HG03571 (cell line): ENCODE measurements around the gene ABCB11.
"Not testable (repeated sequence)": the region's sequence is repeated elsewhere in the genome, so short reads cannot be mapped to it uniquely, and the experiment has no call there.

Experiments used
- ATAC-seq: cut with Tn5 transposase; IDR thresholded peaks from one replicate; pipeline ENCODE4 v1.9.1; 2021; ENCODE audit not compliant: unreplicated experiment

Gene ABCB11

DNA sequence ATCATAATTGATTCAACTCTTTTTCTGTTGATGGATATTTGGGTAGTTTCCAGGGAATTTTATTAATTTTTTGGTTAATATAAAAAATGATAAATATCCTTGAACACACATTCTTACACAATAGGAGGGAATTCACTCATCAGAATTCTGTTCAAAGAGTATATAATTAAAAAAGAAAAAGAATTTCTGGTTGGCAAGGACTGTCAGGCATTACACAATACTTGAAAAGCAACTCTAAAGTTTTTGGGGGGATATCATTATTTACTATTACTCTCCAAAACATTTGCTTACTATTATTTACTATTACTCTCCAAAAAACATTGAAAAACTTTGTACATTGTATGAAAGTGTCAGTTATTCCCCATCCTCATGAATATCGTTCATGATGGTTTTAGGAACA is 92.1 kb downstream of the ABCB11 start:
- ATAC-seq: no peak

DNA sequence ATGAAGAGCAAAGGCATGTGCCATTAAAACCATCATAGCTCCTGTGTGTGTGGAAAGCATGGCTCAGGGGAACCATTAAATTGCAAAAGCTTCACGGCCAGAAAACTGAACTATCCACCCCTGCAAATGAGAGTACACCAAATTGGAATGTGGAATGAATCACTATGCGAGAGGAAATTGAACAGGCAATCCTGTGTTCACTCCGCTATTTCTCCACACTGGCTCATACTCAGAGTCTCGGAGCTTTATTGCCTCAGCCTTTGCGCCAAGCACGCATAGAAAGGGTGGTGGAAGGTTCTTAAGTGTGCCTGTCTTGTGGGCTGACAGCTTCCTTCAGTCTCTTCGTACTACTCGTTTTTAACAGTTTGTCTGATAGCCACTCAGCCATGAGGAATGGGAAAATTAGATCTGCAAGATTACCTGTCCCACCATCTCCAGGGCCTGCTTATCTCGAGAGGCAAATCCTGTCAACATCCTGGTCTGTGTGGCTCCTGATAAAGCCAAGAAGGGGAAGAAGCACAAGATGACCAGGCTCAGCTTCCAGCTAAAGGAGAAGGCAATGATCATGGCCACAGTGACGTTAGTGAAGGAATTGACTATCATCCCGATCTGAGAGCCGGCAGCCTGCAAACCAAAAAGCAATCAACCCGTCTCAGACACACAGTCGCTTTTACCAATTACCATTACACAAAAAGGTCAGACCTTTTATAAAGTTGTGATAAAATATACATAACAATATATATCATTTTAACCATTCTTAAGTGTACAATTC is 95.1 kb downstream of the ABCB11 start:
- ATAC-seq: no peak

DNA sequence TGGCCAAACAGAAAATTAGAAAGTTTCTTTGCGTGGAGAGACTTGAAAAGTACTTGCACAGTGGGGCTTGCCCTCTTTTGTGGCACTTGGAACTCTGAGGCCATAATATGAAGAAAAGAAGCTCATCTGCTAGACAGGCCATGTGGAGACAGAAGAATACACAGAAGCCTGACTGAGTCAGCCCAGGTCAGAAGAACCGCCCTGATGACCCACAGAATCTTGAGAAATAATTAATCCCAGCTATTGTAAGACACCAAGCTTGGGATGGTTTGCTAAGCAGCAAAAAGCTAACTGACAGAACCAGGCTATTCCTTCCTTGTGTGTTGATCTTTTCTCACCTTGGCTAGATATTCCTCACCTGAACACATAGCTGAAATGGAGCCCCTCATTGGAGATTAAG is 96.3 kb downstream of the ABCB11 start:
- ATAC-seq: no peak

DNA sequence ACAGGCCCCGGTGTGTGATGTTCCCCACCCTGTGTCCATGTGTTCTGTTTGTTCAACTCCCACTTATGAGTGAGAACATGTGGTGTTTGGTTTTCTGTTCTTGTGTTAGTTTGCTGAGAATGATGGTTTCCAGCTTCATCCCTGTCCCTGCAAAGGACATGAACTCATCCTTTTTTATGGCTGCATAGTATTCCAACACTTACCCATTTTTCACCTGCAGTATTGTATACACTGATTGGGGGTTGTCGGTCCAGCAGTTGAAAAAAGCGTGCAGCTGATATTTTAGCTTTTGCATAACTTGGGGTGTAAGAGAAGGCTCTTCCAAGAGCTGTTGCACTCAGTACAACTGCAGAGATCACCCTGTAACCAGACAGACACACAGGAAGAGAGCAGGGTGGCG is 99.0 kb downstream of the ABCB11 start:
- not testable (repeated sequence) for ATAC-seq

DNA sequence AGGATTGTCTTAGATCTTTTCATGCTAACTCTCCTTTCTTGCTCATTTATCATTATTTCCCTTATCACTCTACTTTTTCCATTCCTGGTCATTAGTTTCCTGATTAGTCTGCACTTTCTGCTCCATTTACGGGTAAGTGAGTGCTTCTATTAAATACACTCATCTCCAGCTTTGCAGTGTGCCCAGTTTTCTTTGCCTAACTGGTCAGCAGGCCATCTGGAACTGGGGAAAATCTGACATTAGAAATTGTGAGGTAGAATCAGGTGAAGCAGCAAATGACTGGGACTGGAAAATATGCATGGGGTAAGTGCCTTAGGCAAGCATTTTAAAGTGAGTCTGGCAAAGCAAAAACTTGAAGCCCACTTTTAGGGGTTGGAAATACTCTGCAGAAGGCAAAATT is 100.9 kb downstream of the ABCB11 start:
- no peak for ATAC-seq

DNA sequence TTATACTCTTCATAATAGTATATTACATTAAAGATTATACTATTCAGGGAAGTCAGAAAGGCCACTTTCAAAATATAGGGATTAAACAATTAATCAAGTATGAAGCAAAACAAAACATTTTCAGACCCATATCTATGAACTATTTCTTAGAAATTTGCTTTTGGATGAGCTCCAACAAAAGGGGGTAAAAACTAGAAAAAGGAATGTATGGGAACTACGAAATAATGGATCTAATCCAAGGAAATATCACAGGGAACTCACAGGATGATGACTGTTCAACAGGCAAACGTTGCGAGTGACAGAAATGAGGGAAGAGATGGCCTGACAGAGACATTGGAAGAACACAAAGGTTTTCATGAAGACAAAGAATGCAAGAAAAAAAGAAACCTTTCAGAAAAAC is 102.1 kb downstream of the ABCB11 start:
- no peak for ATAC-seq

DNA sequence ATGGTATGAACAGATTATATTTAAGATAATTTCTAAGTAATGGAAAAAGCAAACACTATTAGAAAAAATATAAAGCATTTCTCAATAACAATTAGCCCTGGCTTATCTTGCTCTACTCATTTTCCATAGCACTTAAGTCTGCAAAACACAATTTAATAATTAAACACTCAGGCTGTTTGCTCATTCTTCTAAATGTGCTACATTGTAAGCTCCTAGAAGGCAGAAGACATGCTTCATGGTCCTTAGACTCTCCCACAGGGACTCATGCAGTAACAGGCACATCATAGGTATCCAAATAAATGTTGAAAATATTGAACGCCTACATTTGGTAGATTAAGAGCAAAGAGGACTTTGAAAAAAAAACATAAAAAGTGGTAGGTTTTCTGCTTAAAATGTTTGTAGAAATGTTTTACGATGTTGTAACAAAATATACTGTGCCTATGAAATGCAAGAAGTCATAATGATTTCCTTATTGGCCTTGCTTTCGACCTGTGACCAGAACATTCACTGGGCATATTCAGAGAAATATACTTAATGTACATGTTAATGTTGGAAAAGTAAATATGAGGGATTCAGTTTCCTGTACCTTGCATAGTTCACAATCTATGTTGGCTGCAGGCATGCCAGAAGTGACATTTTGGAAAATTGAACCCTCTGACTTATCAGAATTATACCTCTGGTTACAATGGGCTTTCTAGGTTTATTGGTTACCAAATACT is 102.9 kb downstream of the ABCB11 start:
- no peak for ATAC-seq

DNA sequence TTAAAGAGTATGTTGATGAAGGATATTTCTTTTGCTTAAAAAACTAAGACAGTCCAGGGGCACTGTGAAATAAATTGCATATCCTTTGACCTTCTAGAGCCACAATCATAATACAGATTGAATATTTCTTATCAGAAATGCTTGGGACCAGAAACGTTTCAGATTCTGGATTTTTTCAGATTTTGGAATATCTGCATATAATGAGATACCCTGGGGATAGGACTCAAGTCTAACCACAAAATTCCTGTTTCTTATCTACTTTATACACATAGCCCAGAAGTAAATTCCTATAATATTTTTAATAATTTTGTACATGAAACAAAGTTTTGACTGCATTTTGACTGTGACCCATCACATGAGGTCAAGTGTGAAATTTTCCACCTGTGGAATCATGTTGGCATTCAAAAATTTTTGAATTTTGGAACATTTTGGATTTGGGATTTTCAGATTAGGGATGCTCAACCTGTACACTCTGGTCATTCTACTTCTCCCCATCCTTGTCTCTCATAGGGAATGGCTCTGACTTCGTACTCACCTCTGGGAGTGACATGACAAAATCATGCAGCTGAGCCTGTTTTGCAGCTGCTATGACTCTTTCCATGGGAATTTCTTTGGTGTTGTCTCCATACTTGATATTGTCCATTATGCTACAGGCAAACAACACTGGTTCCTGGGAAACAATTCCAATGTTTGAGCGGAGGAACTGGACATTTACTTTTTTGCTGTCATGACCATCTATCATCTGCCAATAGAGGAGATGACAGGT is 104.3 kb downstream of the ABCB11 start:
- ATAC-seq: no peak

DNA sequence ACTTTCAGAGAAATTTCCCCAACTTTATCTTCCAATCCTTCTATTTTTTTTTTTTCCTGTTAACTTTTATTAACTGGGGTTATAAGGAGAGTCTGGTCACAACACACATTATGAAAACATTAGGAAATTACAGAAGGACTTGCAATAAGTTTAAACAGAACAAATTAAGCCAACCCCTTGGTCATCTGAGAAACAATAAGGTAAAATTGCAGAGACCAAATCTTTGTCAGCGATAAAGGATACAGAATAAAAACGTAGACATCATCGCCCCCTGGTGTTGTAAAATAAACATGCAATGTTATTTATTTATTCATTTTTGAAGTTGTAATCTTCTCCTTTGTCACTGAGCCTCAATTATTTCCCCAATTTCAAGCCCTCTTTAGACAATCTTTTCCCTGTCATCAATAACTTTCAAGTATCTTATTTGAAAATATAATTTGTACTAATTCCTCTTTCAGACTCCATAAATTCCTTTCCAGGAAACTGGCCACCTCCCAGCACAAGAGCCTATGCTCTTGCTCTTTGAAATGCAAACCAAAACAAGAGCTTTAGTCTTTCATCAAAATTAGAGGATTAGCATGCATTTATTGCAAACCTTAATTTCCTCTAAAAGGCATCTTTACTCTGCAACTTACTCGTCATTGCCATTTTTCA is 110.5 kb downstream of the ABCB11 start:
- ATAC-seq: no peak

DNA sequence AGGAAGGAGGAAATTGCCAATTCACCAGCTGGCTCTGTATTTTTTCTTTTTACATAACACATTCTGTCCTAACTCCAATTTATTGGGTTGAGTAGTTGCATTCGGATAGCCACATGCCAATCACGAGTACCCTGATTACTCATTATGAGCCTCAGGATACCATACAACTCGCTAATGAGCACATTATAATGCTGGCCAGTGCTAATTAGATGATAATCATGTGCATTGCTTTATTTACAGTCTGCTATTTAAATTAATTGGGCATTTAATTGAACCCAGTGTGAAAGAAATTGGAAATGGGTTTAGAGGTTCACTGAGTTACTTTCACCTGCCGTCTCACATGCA is 114.8 kb downstream of the ABCB11 start:
- no peak for ATAC-seq

DNA sequence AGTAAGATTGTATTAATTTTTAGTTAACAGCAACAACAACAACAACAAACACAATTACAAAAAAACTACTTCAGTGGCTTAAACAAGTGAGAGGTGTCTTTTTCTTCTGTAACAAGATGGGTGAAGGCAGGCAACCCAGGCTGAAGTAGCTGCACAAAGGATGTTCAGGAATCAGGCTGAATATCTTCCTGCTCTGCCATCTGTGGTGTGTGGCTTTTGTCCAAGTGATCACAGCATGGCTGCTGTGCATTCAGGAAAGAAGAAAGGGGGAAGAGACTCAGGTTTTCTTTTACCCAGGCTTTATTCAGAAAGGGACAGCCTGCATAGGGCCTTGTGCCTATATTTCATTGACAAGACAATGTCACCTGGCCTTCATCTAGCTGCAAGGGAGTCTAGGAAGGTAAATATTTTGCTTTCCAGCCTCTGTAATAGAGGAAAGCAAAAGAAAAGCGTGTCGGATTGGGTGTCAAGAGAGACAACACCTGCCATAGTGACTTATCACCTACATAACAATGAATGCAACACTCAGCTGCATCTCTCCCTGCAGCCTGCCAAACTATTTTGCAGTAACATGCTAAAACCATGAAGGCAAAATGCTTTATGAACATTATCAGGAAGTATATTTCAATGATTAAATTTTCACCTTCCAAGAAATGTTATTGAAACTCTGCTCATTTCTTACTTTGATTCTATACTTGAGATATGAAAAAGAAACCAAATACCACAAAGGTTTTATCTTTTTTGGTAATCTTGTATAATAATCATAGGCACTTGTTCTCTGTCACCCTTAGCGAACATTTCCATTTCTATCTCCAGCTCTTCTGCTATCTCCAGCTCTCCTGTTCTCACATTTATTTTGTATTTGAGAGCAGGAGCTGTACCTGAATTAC is 115.4 kb downstream of the ABCB11 start:
- ATAC-seq: no peak

DNA sequence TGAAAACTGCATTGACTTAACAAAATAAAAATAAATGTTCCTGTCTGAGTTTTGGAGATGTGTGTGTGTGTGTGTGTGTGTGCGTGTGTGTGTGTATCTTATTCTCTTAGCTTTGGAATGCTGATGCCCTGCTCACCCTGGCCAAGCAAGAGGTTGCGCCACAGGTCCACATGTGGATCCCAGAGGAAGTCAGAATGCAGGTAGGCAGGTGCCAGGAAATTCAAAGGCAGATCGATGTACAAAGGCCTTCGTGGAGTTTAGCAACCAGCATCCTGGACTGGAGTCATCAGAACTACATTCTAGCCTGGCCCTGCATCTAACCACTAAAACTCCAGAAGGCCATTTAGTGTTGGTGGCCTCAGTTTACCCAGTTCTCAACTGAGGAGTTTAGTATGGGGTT is 117.6 kb downstream of the ABCB11 start:
- no peak for ATAC-seq

DNA sequence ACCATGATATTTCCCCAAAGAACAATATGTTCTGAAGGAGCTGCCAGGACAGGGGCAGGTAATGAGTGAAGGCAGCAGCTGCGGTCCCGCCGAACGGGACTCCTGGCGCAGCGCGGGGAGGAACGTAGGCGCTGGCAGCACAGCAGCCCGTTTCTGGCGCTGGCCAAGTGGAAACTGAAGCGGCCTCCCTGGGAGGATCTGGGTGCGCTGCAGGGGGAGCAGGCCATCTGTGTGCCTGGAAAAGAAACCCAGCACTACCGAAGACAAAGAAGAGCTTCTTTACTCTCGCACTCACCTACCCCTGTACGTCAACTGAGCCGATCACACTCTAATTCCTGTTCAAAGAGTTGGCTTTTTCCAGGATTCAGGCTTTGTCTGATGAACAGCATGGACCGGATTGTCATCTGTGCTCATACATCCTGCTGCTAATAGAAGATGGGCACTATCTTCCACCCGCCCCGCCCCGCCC is 118.2 kb downstream of the ABCB11 start:
- ATAC-seq: no peak

DNA sequence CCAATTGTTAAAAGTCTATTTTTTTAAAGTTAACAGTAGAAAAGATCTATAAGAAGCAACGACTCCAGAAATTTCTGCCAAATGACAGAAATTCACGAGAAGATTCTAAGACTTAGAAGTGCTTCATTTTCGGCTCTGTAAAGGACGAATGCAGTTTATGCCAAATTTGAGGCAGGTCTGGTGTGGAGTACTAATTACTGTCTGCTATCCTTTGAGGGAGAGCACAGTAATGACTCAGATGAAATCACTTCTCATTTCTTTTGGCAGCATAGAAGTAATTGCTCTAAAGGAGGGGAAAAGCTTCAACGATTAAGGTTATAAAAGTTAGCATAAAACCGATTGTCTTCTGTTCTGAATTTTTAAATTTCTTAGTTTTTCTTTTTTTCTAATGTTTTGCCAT is 118.7 kb downstream of the ABCB11 start:
- ATAC-seq: no peak

DNA sequence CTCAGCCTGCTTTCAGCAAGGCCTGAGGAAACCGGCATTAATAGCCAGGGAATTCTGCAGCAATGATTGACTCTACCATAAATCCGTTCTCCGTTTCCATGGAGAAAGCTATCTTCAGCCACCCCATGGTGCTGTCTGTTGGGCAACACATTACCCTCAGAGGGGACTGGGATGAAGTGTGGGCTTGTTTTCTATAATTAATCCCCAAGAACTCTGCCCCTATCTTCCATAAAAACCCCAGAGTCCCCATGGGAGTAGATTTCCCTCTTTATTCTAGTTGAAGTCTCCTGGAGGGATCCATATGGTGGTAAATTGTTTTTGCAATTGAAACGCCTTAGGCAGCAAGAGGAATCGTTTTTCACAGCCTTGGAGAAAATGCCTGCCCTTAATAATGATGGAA is 120.8 kb downstream of the ABCB11 start:
- ATAC-seq: no peak

DNA sequence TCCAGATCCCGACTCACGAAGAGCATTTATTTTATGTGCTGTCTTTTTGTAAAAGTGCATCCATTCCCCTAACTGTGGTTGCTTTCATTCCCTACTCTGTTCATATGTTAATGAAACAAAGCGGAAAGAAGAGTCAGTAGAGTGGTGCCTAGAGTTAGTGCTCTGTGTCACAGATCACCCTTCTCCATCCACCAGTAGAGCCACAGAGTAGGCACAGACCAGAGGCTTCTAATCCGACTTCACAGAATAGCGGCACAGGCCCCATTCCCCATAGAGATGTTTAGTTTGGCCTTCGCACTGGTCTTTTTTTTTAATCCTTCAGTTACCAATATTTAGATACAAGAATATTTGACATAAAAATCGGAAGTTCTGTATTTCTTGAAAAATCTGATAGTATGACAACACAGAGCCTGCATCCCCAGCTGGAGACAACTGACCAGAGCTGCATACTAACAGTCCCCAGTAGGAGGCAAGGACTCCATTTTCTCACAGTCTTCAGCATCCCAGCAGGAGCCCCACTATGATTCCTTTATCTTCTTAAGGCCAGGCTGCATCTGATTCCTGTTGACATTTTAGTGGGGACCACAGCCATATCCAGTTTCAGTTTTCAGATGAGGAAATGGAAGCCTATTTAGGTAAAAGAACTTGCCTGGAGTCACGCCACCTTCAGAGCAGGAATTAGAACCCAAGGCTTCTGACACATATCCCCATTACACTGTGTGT is 123.0 kb downstream of the ABCB11 start:
- ATAC-seq: no peak

DNA sequence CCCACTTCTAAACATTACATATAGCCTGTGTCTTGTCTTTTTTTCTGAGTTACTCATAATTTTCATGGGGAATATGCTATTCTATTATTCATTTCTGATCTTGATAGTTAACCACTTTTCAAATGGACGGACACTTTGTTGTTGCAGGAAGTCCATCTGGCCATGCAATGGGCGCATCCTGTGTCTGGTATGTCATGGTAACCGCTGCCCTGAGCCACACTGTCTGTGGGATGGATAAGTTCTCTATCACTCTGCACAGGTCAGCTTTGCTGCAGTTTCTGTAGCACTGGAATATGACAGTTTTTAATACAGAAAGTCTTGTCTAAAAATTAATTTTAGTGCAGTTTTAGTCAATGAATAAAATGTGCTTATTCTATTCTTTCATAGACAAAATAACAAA is 126.8 kb downstream of the ABCB11 start:
- ATAC-seq: no peak

DNA sequence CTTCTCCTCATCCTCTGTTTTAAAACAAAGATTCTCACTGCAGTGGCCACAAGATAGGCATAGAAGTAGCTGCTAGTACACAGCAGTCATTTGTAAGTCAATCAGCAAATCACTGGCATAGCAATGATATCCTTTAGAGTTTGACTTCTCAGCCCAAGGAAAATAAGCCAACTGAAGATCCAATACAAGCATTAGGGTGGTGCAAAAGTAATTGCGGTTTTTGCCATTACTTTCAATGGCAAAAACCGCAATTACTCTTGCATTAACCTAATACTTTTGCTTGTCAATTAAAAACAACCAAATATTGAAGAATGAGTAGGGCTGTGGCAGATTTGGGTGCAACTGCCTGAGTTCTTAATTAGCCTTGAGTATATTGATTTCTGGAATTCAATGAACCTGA is 127.2 kb downstream of the ABCB11 start:
- ATAC-seq: no peak

DNA sequence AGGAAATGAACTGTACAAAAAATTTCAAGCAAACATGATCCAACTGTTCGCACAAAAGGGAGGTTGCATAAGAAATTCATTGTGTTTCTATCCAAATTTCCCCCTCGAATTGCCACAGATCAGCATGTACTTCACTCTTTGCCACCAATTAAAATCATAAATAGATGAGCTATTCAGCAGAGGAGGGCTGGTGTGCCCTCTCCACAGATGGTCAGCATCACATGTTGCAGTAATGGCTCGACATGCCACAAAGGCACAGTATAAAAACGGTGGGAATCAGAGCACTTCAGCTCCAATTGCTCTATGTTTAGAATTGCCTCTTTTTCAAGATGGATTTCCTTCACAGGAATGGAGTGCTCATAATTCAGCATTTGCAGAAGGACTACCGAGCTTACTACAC is 130.1 kb downstream of the ABCB11 start, which contains the start of gene G6PC2:
G6PC2 (plus strand) TSS at position 289 of the 400 bp plus-strand sequence; CDS start at position 330, 41 bp downstream.
- no peak for ATAC-seq

DNA sequence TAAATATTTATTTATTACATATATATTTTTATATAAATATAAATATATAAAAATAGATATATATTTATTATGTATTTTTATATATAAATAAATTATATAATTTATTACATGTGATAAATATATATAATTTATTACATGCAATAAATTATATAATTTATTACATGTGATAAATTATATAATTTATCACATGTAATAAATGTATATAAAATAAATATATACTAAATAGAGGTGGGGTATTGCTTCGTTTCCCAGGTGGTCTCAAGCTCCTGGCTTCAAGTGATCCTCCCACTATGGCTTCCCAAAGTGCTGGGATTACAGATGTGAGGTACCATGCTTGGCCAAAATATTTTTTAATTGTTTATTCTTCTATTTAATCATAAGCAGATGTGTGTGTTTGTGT is 133.7 kb downstream of the ABCB11 start:
- no peak for ATAC-seq
